Measurements from ENCODE around the gene FIGNL1.

FIGNL1 gene

DNA sequence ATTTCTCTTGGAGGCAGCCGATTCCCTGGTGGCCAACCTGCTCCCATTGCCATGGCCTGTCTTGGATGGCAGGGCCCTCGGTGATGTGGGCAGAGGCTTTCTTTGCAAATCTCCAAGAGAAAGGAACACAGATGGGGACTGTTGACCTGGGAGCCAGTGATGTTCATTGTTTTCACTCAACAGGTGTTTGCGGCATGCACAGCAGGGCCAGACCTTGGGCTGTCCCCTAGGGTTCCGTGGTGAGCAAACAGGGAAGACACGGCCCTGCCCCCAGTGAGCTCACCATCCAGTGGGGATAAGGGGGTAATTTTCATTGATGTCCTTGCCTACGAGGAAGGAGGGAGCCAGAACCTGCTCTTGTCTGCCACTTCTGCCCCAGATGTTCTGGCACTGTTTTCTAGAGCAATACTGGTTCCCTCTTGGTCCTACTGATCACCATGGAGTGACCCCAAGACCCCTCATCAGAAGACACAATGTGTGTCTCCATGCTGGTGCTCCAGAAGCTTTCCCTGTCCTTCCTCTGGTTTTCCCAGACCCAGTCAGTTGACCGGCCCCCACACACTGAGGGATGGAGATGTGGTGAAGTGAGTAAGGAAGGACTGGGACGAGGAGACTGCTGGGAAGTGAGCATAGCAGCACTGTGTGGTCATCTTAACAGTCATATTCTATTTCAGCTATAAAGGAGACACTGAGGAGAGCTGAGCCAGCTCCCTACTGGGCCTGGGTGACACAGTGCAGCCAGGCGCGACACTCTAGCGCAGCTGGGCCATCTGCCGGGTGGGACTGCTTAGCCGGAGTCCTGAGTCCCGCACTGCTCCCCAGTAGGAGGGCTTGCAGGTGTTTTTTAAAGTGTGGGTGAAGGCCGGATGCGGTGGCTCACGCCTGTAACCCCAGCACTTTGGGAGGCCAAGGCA, 20.4 kb upstream of the FIGNL1 start:
- no peak for TF ChIP-seq POLR2AphosphoS5 (IDR thresholded peaks at IDR 0.05; ENCODE audit: low read depth, low read length)
- TF ChIP-seq TAF1 (IDR thresholded peaks at IDR 0.05; ENCODE audit: borderline replicate concordance, insufficient read depth, low read length): no peak
- no peak for TF ChIP-seq SIN3A (IDR thresholded peaks at IDR 0.05; ENCODE audit: borderline replicate concordance, insufficient read depth, low read length)

DNA sequence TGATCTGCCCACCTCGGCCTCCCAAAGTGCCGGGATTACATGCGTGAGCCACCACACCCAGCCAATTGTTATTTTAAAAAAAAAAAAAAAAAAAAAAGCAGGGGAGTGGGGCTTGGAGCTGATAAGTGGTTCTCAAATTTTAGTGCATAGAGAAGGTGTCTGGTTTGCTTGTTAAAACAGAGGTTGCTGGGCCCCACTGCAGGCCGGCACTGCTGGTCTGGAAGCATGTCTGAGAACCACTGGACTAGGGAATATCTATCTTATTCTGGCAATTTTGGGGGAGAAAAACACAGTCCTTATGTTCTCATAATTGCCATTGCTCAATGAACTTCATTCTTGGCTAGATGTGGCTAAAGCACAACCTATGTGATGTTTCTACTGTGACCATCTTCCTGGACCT, 19.0 kb upstream of the FIGNL1 start:
- no peak for TF ChIP-seq FOXP2 (optimal IDR thresholded peaks at IDR 0.05; ENCODE audit: borderline replicate concordance, extremely low read depth, extremely low read length, insufficient read depth)

DNA sequence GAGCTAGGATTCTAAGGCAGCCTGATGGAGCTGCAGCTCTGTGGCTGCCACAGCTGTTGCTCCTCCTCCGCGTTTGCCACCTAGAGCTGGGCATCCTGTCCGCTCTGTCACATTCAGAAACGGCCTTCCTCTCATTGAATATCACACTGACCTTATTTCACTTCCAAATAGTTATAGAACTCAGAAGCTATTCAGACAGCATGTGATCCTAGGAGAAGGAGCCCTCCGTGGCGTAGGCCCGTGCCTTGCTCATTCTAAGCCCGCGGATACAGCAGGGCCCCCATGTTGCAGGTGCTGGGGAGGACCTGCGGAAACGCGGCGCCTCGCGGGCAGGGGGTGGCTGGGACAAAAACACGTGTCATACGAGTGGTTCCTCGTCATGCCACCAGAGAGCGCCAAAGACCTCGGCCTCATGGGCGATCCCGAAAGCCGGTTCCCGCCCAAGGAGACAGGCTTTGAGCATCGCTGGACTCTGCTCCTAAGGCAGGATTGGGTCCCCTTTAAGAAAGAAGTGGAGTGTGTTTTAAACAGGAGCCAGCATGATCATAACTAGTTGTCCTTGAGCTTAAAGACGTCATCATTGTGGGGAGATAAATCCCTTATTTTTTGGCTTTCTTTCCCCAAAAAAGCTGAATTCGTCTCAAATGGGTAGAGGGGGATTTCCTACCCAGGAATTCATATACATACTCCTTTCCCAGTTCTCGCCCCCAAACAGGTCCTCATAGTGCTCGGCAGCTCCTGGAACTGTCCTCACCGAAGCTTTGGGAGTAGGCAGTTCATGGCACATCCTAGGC, 17.9 kb upstream of the FIGNL1 start:
- TF ChIP-seq, protein P1, sequence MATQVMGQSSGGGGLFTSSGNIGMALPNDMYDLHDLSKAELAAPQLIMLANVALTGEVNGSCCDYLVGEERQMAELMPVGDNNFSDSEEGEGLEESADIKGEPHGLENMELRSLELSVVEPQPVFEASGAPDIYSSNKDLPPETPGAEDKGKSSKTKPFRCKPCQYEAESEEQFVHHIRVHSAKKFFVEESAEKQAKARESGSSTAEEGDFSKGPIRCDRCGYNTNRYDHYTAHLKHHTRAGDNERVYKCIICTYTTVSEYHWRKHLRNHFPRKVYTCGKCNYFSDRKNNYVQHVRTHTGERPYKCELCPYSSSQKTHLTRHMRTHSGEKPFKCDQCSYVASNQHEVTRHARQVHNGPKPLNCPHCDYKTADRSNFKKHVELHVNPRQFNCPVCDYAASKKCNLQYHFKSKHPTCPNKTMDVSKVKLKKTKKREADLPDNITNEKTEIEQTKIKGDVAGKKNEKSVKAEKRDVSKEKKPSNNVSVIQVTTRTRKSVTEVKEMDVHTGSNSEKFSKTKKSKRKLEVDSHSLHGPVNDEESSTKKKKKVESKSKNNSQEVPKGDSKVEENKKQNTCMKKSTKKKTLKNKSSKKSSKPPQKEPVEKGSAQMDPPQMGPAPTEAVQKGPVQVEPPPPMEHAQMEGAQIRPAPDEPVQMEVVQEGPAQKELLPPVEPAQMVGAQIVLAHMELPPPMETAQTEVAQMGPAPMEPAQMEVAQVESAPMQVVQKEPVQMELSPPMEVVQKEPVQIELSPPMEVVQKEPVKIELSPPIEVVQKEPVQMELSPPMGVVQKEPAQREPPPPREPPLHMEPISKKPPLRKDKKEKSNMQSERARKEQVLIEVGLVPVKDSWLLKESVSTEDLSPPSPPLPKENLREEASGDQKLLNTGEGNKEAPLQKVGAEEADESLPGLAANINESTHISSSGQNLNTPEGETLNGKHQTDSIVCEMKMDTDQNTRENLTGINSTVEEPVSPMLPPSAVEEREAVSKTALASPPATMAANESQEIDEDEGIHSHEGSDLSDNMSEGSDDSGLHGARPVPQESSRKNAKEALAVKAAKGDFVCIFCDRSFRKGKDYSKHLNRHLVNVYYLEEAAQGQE (IDR thresholded peaks at IDR 0.05; ENCODE audit: insufficient read depth in 1 of 2, low read depth in 2 of 2, low read length in 2 of 2): no peak
- no peak for TF ChIP-seq TAF1 (IDR thresholded peaks at IDR 0.05; ENCODE audit: borderline replicate concordance, insufficient read depth, low read length)

DNA sequence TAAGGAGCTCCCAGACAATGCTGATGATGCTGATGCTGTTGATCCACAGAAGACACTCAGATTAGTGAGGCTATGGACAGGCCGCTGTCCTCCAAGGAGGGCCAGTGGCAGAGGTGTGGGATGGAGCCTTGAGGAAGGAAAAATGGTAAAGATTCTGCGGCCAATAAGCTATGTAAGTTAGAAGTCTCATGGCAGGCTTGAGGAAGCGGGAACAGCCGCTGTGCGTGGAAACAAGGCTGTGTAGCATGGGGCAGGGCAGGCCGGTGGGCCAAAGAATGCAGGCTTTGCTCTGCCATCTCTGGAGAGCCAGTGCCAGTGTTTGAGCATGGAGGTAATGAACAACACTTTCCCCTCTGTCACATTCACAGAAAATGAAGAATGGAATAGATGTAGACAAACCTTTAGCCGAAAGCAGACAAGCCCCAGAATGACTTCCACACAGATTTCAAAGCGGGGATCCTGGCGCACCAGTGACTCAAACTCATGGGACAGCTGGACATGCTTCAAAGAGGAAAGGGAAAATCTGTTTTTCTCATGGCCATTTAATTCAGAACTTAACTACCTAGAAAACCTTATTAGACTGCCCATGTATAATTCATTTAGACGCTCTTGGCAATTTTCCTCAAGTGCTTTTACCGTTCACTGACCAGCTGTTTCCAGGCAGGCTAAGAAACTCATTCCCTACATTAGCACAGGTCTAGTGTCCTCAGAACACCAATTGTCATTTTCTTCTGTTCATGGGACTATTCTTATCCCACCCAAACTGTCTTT, 16.9 kb upstream of the FIGNL1 start:
- TF ChIP-seq FOXP2 (optimal IDR thresholded peaks at IDR 0.05; ENCODE audit: borderline replicate concordance, extremely low read depth, extremely low read length, insufficient read depth): no peak
- TF ChIP-seq TAF1 (IDR thresholded peaks at IDR 0.05; ENCODE audit: borderline replicate concordance, insufficient read depth, low read length): no peak
- no peak for TF ChIP-seq SIN3A (IDR thresholded peaks at IDR 0.05; ENCODE audit: borderline replicate concordance, insufficient read depth, low read length)
- TF ChIP-seq, protein P1 (IDR thresholded peaks at IDR 0.05; ENCODE audit: insufficient read depth in 1 of 2, low read depth in 2 of 2, low read length in 2 of 2): no peak
- no peak for TF ChIP-seq POLR2AphosphoS5 (IDR thresholded peaks at IDR 0.05; ENCODE audit: low read depth, low read length)

DNA sequence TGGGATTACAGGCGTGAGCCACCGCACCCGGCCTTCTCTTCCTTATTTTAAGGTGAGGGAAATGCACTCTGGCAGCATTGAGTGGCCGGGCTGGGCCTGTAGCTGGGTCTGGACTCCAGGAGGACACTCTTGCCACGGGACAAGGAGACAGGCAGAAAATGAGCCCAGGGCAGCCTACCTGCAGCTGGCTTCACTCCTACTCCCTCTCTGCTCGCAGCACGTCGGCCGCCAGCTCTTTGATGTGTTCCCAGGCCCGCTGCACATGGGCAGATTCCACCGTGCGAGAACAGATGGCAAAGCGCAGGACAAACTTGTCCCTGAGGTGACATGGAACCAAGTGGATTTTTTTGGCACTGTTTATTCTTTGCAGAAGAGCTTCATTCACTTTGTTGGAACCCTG, 12.9 kb upstream of the FIGNL1 start:
- no peak for TF ChIP-seq SIN3A (IDR thresholded peaks at IDR 0.05; ENCODE audit: borderline replicate concordance, insufficient read depth, low read length)
- TF ChIP-seq FOXP2 (optimal IDR thresholded peaks at IDR 0.05; ENCODE audit: borderline replicate concordance, extremely low read depth, extremely low read length, insufficient read depth): no peak
- TF ChIP-seq TAF1 (IDR thresholded peaks at IDR 0.05; ENCODE audit: borderline replicate concordance, insufficient read depth, low read length): no peak
- TF ChIP-seq, protein P1 (IDR thresholded peaks at IDR 0.05; ENCODE audit: insufficient read depth in 1 of 2, low read depth in 2 of 2, low read length in 2 of 2): no peak
- TF ChIP-seq POLR2AphosphoS5 (IDR thresholded peaks at IDR 0.05; ENCODE audit: low read depth, low read length): no peak
